Endothelial cell of umbilical vein (primary cell): ENCODE measurements around the gene ADCY9. TPM values are rescaled to one million over a fixed set of nuclear protein-coding genes. Genes with fewer than 3 reads are reported as not detected.

Experiments
- BruUV-seq: library from RNA; stranded (reverse); fragments of 400-500 nt; replicated peaks from 2 replicates; lab custom pipeline; 2021; lab: Mats Ljungman, UMichigan
- CTCF ChIA-PET: fragments of 300-600, 350-600 bp; sonication (Branson Sonifier 250); formaldehyde crosslinking; loops from one replicate; lab custom pipeline; 2021; ENCODE audit warnings: antibody characterized with exemption, inconsistent platforms; lab: Charles Lee
- POLR2A ChIA-PET: fragments of 300-600, 350-600 bp; sonication (Branson Sonifier 250); formaldehyde crosslinking; loops from one replicate; lab custom pipeline; 2021; ENCODE audit warnings: antibody characterized with exemption, inconsistent platforms; lab: Charles Lee
- DNase-seq: peaks from one replicate; pipeline ENCODE4 v3.0.0-alpha.2; 2011; ENCODE audit warnings: low read depth, low spot score
- FAIRE-seq: peaks from 2 replicates; lab custom pipeline; 2011; peaks lifted over from hg19 to GRCh38; lab: Jason Lieb, UNC
- H2AFZ ChIP-seq: 2 replicates; pipeline ENCODE4 v1.6.0; 2012; ENCODE audit warnings: low read depth, low read length, control low read depth, inconsistent platforms
- H3K27ac ChIP-seq: 2 replicates; pipeline ENCODE4 v1.5.1; 2011; ENCODE audit warnings: low read depth, mild to moderate bottlenecking, control low read depth, low read length, moderate library complexity; ENCODE audit not compliant: insufficient read depth
- H3K27me3 ChIP-seq, 2 experiments: 2 replicates each; pipeline versions ENCODE4 v1.6.0 to v1.6.1; 2011; ENCODE audit warnings: low read length in 2 of 2, mixed read lengths in 1 of 2; ENCODE audit not compliant: control insufficient read depth in 2 of 2, insufficient read depth in 2 of 2
- H3K36me3 ChIP-seq, 2 experiments: 2 replicates in 1 of 2; 3 replicates in 1 of 2; pipeline ENCODE4 v1.5.1; 2011; ENCODE audit warnings: low read length in 2 of 2, mild to moderate bottlenecking in 1 of 2, moderate library complexity in 1 of 2; ENCODE audit not compliant: control insufficient read depth in 2 of 2, insufficient read depth in 2 of 2; ENCODE audit errors: extremely low read depth in 1 of 2
- H3K4me1 ChIP-seq: 3 replicates; pipeline ENCODE4 v1.5.1; 2011; ENCODE audit warnings: mild to moderate bottlenecking, low read length; ENCODE audit not compliant: control insufficient read depth, insufficient read depth; ENCODE audit errors: extremely low read depth
- H3K4me2 ChIP-seq: 2 replicates; pipeline ENCODE4 v1.6.1; 2011; ENCODE audit warnings: low read length, control low read depth, mixed read lengths; ENCODE audit not compliant: insufficient read depth
- H3K4me3 ChIP-seq, 3 experiments: fragments of 200-600 bp in 1 of 3; sonication (generic), shearing (Covaris generic) in 1 of 3; replicated peaks in 1 of 3; 2 replicates each; pipeline ENCODE4 v1.5.1; 2011 to 2016; ENCODE audit warnings: control low read depth in 3 of 3, low read length in 3 of 3, mild to moderate bottlenecking in 2 of 3, inconsistent platforms in 1 of 3, low read depth in 1 of 3, moderate library complexity in 1 of 3; ENCODE audit not compliant: insufficient read depth in 1 of 3
- H3K79me2 ChIP-seq: 2 replicates; pipeline ENCODE4 v1.6.0; 2012; ENCODE audit warnings: low read length, inconsistent platforms; ENCODE audit not compliant: control insufficient read depth, insufficient read depth
- H3K9ac ChIP-seq: replicated peaks from 2 replicates; pipeline ENCODE3; 2011; ENCODE audit warnings: low read length, control low read depth; ENCODE audit not compliant: insufficient read depth; ENCODE audit errors: extremely low read depth
- H3K9me1 ChIP-seq: replicated peaks from 3 replicates; pipeline ENCODE4 v1.6.0; 2011; ENCODE audit warnings: mild to moderate bottlenecking, low read length; ENCODE audit not compliant: control insufficient read depth, insufficient read depth; ENCODE audit errors: extremely low read depth
- H3K9me3 ChIP-seq: replicated peaks from 2 replicates; pipeline ENCODE4 v1.5.1; 2012; ENCODE audit warnings: low read length, inconsistent platforms; ENCODE audit not compliant: control insufficient read depth, insufficient read depth
- H4K20me1 ChIP-seq: replicated peaks from 2 replicates; pipeline ENCODE3; 2011; ENCODE audit warnings: mild to moderate bottlenecking, low read length; ENCODE audit not compliant: control insufficient read depth, insufficient read depth; ENCODE audit errors: extremely low read depth
- CTCF ChIP-seq, 2 donors: IDR thresholded peaks; 1 replicate in 1 of 2; 2 replicates in 1 of 2; pipeline ENCODE4 v1.5.1; 2011; ENCODE audit warnings: low read length in 2 of 2, mild to moderate bottlenecking in 2 of 2, moderate library complexity in 2 of 2, control low read depth in 1 of 2, inconsistent platforms in 1 of 2, low read depth in 1 of 2; ENCODE audit not compliant: insufficient read depth in 1 of 2; ENCODE audit errors: extremely low read depth in 1 of 2
- EZH2 ChIP-seq: IDR thresholded peaks from 2 replicates; pipeline ENCODE4 v1.6.1; 2012; ENCODE audit warnings: borderline replicate concordance, low read depth, mild to moderate bottlenecking, moderate library complexity, low read length, inconsistent platforms; ENCODE audit not compliant: severe bottlenecking
- FOS ChIP-seq: IDR thresholded peaks from 2 replicates; pipeline ENCODE4 v1.6.1; 2011; ENCODE audit warnings: mild to moderate bottlenecking, low read length, moderate library complexity, borderline replicate concordance; ENCODE audit not compliant: insufficient read depth
- MAX ChIP-seq: IDR thresholded peaks from 2 replicates; pipeline ENCODE4 v1.6.1; 2011; ENCODE audit not compliant: insufficient read depth, insufficient read length
- MYC ChIP-seq: IDR thresholded peaks from one replicate; pipeline ENCODE4 v1.6.1; 2011; ENCODE audit warnings: mild to moderate bottlenecking, low read depth, low read length
- POLR2A ChIP-seq: IDR thresholded peaks from 2 replicates; pipeline ENCODE4 v1.6.1; 2012; ENCODE audit warnings: low read depth, mild to moderate bottlenecking, control low read depth, low read length
- dilution Hi-C: fragments of 300-500 bp; cut with MboI; formaldehyde crosslinking; loops from one replicate; pipeline ENCODE4 v1.15.0; 2019; ENCODE audit warnings: low sequenced_read_pairs; ENCODE audit not compliant: extremely low pct_ligation_motif_present
- intact Hi-C: fragments of 100-400 bp; cut with micrococcal nuclease; formaldehyde crosslinking; loops from one replicate; pipeline ENCODE4 v1.10.0; 2022
- polyA plus RNA-seq, 4 experiments: library from polyadenylated mRNA; depleted of rRNA in 3 of 4; stranded (reverse) in 3 of 4; unstranded in 1 of 4; fragments of >200 nt; gene quantifications; 2 replicates each; pipeline versions ENCODE4 v1.2.1 to v1.2.3, GENCODE V29; 2011 to 2012; ENCODE audit warnings: missing spikeins in 1 of 4
- total RNA-seq: library from RNA; stranded (reverse); gene quantifications from 2 replicates; pipeline ENCODE4 v1.2.3, GENCODE V29; 2021

The ADCY9 gene
- total and polyA plus RNA-seq, 2 donors (not counting 3 experiments of a cell fraction or from before 2014, with no cell fraction given) = 6.8 to 14.0 TPM

- no peaks in the 10 kb centered on the region for H3K9me1 ChIP-seq
- H3K4me2 ChIP-seq = no peak overlapping the region
- H3K9ac ChIP-seq = no peak overlapping the region
- dilution Hi-C loops = no loop called here
- no peaks in the 10 kb centered on the region for H3K9me3 ChIP-seq
- H3K36me3 ChIP-seq = no peaks in the 10 kb centered on the region
- ChIA-PET POLR2A (no interaction called here), CTCF (interaction anchor here (2.3 kb wide), 1 partner anchor 16 kb away, joined by 14 read pairs; no protein-coding TSS in a partner anchor)
- H3K27ac ChIP-seq = no peak overlapping the region
- H2AFZ ChIP-seq = no peak overlapping the region
- H4K20me1 ChIP-seq = no peaks in the 10 kb centered on the region
- H3K4me1 ChIP-seq = no peaks in the 10 kb centered on the region
- intact Hi-C loops = no loop called here
- H3K27me3 ChIP-seq = no peaks in the 10 kb centered on the region
- no TSS peak for BruUV-seq
- no peaks in the 10 kb centered on the region for H3K79me2 ChIP-seq
- DNase-seq (no peak), FAIRE-seq (no peak)
- no peak overlapping the region for H3K4me3 ChIP-seq
- TF ChIP-seq FOS (no peak), MYC (no peak), CTCF (IDR thresholded peaks at IDR 0.05; ENCODE audit: extremely low read depth in 1 of 2, insufficient read depth in 1 of 2, low read depth in 1 of 2, low read length in 2 of 2) (no peak), POLR2A (no peak), MAX (no peak), EZH2 (no peak)
Measured at GRCh38 chr16:3998793-3999478, 117.3 kb downstream of the ADCY9 start.
